Kidney (tissue), 14 donors: ENCODE measurements around the gene EMP2. TPM values are rescaled to one million over a fixed set of nuclear protein-coding genes. Genes with fewer than 3 reads are reported as not detected.

Source experiments
- DNase-seq, 5 donors: peaks; one replicate each; pipeline ENCODE4 v3.0.0-alpha.2; 2013 to 2020
- FAIRE-seq: peaks from 2 replicates; lab custom pipeline; 2012; peaks lifted over from hg19 to GRCh38; lab: Jason Lieb, UNC
- H3K27ac ChIP-seq, 2 donors: one replicate each; pipeline ENCODE4 v1.7.0; 2013; ENCODE audit warnings: low read depth in 2 of 2, low read length in 2 of 2, inconsistent platforms in 1 of 2
- H3K27me3 ChIP-seq: one replicate; pipeline ENCODE4 v1.7.1; 2013; ENCODE audit warnings: low read length, inconsistent platforms; ENCODE audit not compliant: control insufficient read depth, insufficient read depth
- H3K36me3 ChIP-seq, 3 donors: one replicate each; pipeline versions ENCODE4 v1.7.0 to v1.7.1; 2013; ENCODE audit warnings: low read length in 3 of 3, control low read depth in 1 of 3, inconsistent platforms in 1 of 3; ENCODE audit not compliant: insufficient read depth in 3 of 3, control insufficient read depth in 2 of 3
- H3K4me1 ChIP-seq, 3 donors: one replicate each; pipeline versions ENCODE4 v1.7.0 to v1.7.1; 2013; ENCODE audit warnings: low read length in 3 of 3, inconsistent platforms in 1 of 3, low read depth in 1 of 3; ENCODE audit not compliant: control insufficient read depth in 2 of 3, insufficient read depth in 2 of 3
- H3K4me3 ChIP-seq, 3 donors: one replicate each; pipeline versions ENCODE4 v1.7.0 to v1.8.1; 2013; ENCODE audit warnings: low read length in 3 of 3, control low read depth in 1 of 3, inconsistent platforms in 1 of 3
- H3K9ac ChIP-seq, 3 donors: one replicate each; pipeline versions ENCODE4 v1.7.0 to v1.7.1; 2013; ENCODE audit warnings: low read length in 3 of 3, control low read depth in 1 of 3, inconsistent platforms in 1 of 3
- H3K9me3 ChIP-seq, 3 donors: one replicate each; pipeline versions ENCODE4 v1.7.0 to v1.7.1; 2013; ENCODE audit warnings: low read length in 3 of 3, control low read depth in 1 of 3, inconsistent platforms in 1 of 3; ENCODE audit not compliant: control insufficient read depth in 2 of 3, insufficient read depth in 1 of 3
- intact Hi-C: fragments of 100-400 bp; cut with DNase I; formaldehyde crosslinking; loops from one replicate; pipeline ENCODE4 v1.11.1; 2022
- polyA plus RNA-seq: library from polyadenylated mRNA; stranded (reverse); fragments of 350-450 nt; fragmentation: Illumina TruSeq; extraction: RNeasy Lipid Tissue Mini Kit (QIAGEN cat#74804); gene quantifications from one replicate; pipeline ENCODE4 v1.2.3, GENCODE V29; 2014; ENCODE audit warnings: low read depth, low replicate concordance; ENCODE audit not compliant: insufficient read depth
- total RNA-seq: library from RNA; stranded (reverse); fragmentation: NEBNext Ultra II Directional; extraction: Animal tissue kit (Norgen Biotek cat#: 25700); gene quantifications from one replicate; pipeline ENCODE4 v1.2.1, GENCODE V29; 2021
- TF ChIP-seq, protein P1 (sequence below): IDR thresholded peaks from 3 replicates; pipeline ENCODE4 v1.5.1; 2012; ENCODE audit warnings: mild to moderate bottlenecking, moderate library complexity, borderline replicate concordance; ENCODE audit not compliant: insufficient read depth; ENCODE audit errors: extremely low read depth
- donor health status: control.
- donor health status: control.
- donor health status: control.
- donor health status: control.
- donor health status: control.
- donor health status: DM: yes; HTN: yes; CAD: no.
- donor health status: Normal renal cell carcinoma (clear cell type).

EMP2 gene
- total and polyA plus RNA-seq, 2 donors from 2014 or later, result 14.5 to 25.8 TPM

DNA sequence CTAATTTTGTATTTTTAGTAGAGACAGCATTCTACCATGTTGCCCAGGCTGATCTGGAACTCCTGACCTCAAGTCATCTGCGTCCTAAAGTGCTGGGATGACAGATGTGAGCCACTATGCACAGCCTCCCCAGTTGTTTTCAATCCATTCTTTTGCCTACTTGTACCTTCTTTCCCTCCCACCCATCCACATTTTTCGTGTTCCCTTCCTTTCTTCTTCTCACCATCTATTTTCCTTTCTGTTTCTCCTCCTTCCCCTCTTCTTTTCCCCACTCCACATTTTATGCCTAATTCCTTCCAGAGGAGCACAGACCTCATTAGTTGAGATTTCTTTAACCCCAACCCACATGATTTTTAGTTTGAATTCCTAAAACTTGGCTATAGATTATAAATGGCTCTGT is 100.2 kb downstream of the EMP2 start:
- FAIRE-seq (no peak), DNase-seq (no peak)
- H3K4me1 ChIP-seq, result no peaks in the 10 kb centered on the region
- no peak overlapping the region for H3K9ac ChIP-seq
- no peak overlapping the region for H3K4me3 ChIP-seq
- H3K27me3 ChIP-seq, result no peaks in the 10 kb centered on the region
- intact Hi-C loops, result no loop called here
- no peak overlapping the region for H3K27ac ChIP-seq
- TF ChIP-seq, protein P1, sequence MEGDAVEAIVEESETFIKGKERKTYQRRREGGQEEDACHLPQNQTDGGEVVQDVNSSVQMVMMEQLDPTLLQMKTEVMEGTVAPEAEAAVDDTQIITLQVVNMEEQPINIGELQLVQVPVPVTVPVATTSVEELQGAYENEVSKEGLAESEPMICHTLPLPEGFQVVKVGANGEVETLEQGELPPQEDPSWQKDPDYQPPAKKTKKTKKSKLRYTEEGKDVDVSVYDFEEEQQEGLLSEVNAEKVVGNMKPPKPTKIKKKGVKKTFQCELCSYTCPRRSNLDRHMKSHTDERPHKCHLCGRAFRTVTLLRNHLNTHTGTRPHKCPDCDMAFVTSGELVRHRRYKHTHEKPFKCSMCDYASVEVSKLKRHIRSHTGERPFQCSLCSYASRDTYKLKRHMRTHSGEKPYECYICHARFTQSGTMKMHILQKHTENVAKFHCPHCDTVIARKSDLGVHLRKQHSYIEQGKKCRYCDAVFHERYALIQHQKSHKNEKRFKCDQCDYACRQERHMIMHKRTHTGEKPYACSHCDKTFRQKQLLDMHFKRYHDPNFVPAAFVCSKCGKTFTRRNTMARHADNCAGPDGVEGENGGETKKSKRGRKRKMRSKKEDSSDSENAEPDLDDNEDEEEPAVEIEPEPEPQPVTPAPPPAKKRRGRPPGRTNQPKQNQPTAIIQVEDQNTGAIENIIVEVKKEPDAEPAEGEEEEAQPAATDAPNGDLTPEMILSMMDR, result no peak
- peaks cover 0 to 1% (median under 1%) of the 10 kb centered on the region in 3 donors for H3K9me3 ChIP-seq
- H3K36me3 ChIP-seq, result peaks cover 0 to 2% (median 0%) of the 10 kb centered on the region in 3 donors

Other genes starting within 250 kb of the EMP2 start
- 17.1 TPM for gene ATF7IP2, start 194.5 kb downstream of the EMP2 start, total RNA-seq
- 20.2 TPM for gene ATF7IP2, start 194.5 kb downstream of the EMP2 start, polyA plus RNA-seq
- 0.57 TPM for gene TEKT5, start 114.3 kb upstream of the EMP2 start, total RNA-seq
- gene TEKT5, start 114.3 kb upstream of the EMP2 start, polyA plus RNA-seq, result not detected
- 38.5 TPM for gene NUBP1, start 163.2 kb upstream of the EMP2 start, total RNA-seq
- gene NUBP1, start 163.2 kb upstream of the EMP2 start, polyA plus RNA-seq, result 47.7 TPM
- gene TVP23A, start 238.2 kb upstream of the EMP2 start, total RNA-seq, result 0.19 TPM
- gene TVP23A, start 238.2 kb upstream of the EMP2 start, polyA plus RNA-seq, result not detected